ENCODE data around the gene TICRR. TPM values are rescaled to one million over a fixed set of nuclear protein-coding genes. Genes with fewer than 3 reads are reported as not detected.

The TICRR gene
- total and polyA plus RNA-seq, 2 of the 4 experiments (the other 2 are of a cell fraction) = 3.0 to 4.2 TPM

DNA sequence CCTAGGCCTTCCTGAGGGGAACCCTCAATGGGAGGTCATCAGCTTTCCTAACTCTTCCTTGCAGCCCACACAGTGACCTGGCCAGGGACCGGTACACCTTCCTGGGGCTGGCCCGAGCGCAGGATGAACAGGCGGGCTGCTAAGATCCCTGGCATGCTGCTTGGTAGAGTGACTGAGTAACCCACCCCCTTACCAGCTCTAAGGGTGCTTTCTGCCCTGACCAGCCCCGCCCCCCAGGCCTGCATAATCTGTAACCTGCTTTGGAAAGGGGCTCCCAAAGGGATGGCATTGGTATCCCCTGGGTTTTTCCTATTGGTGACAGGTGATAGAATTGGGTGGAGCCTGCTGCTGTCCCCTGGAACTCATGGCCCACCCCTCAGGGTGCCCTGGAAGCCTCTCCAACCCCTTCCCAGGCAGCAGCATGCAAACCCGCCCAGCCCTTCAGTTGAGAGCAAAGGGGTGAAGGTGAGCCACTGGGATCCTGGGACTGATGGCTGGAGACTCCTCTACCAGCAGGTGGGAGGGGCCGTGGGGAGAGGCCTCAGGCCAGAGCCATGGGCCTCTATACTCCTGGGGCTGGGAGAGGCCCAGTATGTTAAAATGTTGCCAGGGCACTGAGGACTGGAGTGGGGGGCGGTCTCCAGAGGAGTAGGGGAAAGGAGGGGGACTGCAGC lies 91.1 kb downstream of the TICRR start (continued):
- TF ChIP-seq FOS (IDR thresholded peaks at IDR 0.05; ENCODE audit: low read depth, low read length) (no peak), POLR2A (IDR thresholded peaks at IDR 0.05; ENCODE audit: low read depth, low read length) (no peak)

DNA sequence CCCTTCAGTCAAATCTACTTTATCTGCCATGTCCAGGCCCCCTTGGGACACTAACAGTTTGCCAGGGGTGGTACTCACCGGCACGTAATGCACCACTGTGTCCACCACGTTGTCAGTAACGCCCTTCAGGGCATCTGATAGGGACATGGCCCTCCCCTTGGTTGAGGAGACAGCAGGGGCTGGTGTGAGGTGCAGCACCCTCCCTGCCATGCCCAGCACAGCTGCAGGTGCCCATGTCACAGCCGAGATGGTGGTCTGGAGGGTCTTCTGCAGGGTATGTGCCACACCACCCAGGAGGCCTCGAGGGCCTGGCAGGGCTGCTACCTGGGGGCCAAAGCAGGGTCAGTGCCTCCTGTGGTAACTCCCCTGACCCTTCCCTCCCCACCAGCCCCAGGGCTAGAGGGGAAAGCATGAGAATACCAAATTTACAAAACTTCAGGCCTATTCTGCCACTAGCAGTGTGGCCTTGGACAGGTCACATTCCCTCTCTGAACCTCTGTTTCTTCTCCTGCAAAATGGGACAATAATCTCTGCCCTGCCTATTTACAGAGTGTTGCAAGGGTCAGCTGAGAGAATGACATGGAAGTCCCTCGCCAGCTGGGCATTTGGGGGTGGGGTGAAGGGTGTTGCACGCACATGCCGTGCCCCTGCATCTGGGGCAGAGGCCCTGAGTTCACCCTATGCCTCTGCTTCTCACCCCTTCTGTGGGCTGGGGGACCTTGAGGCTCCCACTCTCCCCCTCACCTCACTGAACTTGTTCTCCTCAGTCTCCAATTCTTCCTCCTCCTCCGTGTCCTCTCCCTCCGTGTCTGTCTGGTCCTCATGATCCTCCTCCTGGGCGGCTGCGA lies 91.8 kb downstream of the TICRR start:
- H2BK20ac ChIP-seq (ENCODE audit: low read depth, low read length) = no peak overlapping the region
- no peak overlapping the region for H2BK120ac ChIP-seq (ENCODE audit: low read depth, low read length)
- no peak overlapping the region for H3K27ac ChIP-seq (ENCODE audit: insufficient read depth, low read length)
- H3K9me3 ChIP-seq (ENCODE audit: control insufficient read depth, insufficient read depth, low read length) = no peaks in the 10 kb centered on the region
- no peak overlapping the region for H2BK5ac ChIP-seq (ENCODE audit: low read depth, low read length, poor library complexity, severe bottlenecking)
- H3K79me1 ChIP-seq (ENCODE audit: low read depth in 1 of 2, low read length in 2 of 2) = peaks cover 0 to 6% of the 10 kb centered on the region in 2 experiments; a peak in 1 of 4 replicates
- BruUV-seq (replicated peaks) = no TSS peak
- H2AK5ac ChIP-seq (ENCODE audit: low read depth, low read length) = no peak overlapping the region
- no peak overlapping the region for H3K18ac ChIP-seq (ENCODE audit: low read depth, low read length)
- H3K14ac ChIP-seq (replicated peaks; ENCODE audit: low read depth, low read length) = no peak overlapping the region
- no peak for TF ChIP-seq MAFK (IDR thresholded peaks at IDR 0.05; ENCODE audit: low read depth, low read length)
- no peak for TF ChIP-seq BHLHE40 (IDR thresholded peaks at IDR 0.05; ENCODE audit: low read depth, low read length)
- TF ChIP-seq RCOR1 (IDR thresholded peaks at IDR 0.05; ENCODE audit: insufficient replicate concordance, low read length) = no peak
- no peak for TF ChIP-seq CEBPB (IDR thresholded peaks at IDR 0.05; ENCODE audit: low read depth, low read length)
- no peak for TF ChIP-seq FOS (IDR thresholded peaks at IDR 0.05; ENCODE audit: low read depth, low read length)
- TF ChIP-seq, protein P1, sequence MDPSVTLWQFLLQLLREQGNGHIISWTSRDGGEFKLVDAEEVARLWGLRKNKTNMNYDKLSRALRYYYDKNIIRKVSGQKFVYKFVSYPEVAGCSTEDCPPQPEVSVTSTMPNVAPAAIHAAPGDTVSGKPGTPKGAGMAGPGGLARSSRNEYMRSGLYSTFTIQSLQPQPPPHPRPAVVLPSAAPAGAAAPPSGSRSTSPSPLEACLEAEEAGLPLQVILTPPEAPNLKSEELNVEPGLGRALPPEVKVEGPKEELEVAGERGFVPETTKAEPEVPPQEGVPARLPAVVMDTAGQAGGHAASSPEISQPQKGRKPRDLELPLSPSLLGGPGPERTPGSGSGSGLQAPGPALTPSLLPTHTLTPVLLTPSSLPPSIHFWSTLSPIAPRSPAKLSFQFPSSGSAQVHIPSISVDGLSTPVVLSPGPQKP (IDR thresholded peaks at IDR 0.05; ENCODE audit: borderline replicate concordance, low read depth, low read length) = no peak
- TF ChIP-seq RAD21 (IDR thresholded peaks at IDR 0.05; ENCODE audit: low read length) = no peak
- H3K9me1 ChIP-seq (ENCODE audit: insufficient read depth, low read length) = peaks cover 15% of the 10 kb centered on the region
- no peak for DNase-seq
- peaks cover 14% of the 10 kb centered on the region for H3K4me1 ChIP-seq (ENCODE audit: control insufficient read depth, insufficient read depth, low read length)
- H3K36me3 ChIP-seq (ENCODE audit: control insufficient read depth, insufficient read depth, low read length) = no peaks in the 10 kb centered on the region
- ATAC-seq (ENCODE audit: low read depth) = no peak
- H3K56ac ChIP-seq (ENCODE audit: extremely low read depth, insufficient read depth, low read length) = no peak overlapping the region
- no peak overlapping the region for H3K4me2 ChIP-seq (ENCODE audit: low read depth, low read length)
- in situ Hi-C loops (cut with MboI; ENCODE audit: low sequenced_read_pairs) (no loop called here), intact Hi-C loops (cut with micrococcal nuclease) (no loop called here), dilution Hi-C loops (cut with HindIII; ENCODE audit: low sequenced_read_pairs, unreplicated experiment) (no loop called here)
- no peak overlapping the region for H3K23ac ChIP-seq (ENCODE audit: low read depth, low read length)
- no peak overlapping the region for H4K91ac ChIP-seq (ENCODE audit: insufficient read depth, low read depth, low read length)
- H2AK9ac ChIP-seq (replicated peaks; ENCODE audit: low read depth, low read length, poor library complexity) = no peak overlapping the region
- WGBS, 2 experiments (ENCODE audit: extremely low coverage in 2 of 2, insufficient read length in 1 of 2) = 77% methylated on average over 3 of the region's 13 CpGs; no CpG with 5 or more reads in 1 of the 2 experiments
- H3K4me3 ChIP-seq (ENCODE audit: insufficient read depth, low read depth, low read length) = no peak overlapping the region
- H2BK15ac ChIP-seq (ENCODE audit: low read depth, low read length) = no peak overlapping the region
- H4K20me1 ChIP-seq (ENCODE audit: insufficient read depth, low read length) = no peaks in the 10 kb centered on the region
- H3K4ac ChIP-seq (ENCODE audit: low read depth, low read length) = no peak overlapping the region
- no peak overlapping the region for H3K9ac ChIP-seq (ENCODE audit: low read depth, low read length)
- H3K27me3 ChIP-seq (ENCODE audit: control insufficient read depth, insufficient read depth, low read length) = no peaks in the 10 kb centered on the region
- H4K5ac ChIP-seq (ENCODE audit: low read depth, low read length) = no peak overlapping the region
- H4K8ac ChIP-seq (ENCODE audit: low read depth in 2 of 2, low read length in 2 of 2) = no peak overlapping the region
- no peak overlapping the region for H2AFZ ChIP-seq (replicated peaks; ENCODE audit: low read length, poor library complexity)
- POLR2A ChIA-PET (ENCODE audit: unreplicated experiment) = no interaction called here
- CTCF ChIA-PET = no interaction called here
